ENCODE measurements around the gene RABGAP1L. TPM values are rescaled to one million over a fixed set of nuclear protein-coding genes. Genes with fewer than 3 reads are reported as not detected.

The RABGAP1L gene
- polyA plus RNA-seq, 3 donors, result 35.2 to 75.3 (median 63.3) TPM

- H3K36me3 ChIP-seq (replicated peaks in 1 of 2; ENCODE audit: control insufficient read depth in 1 of 2, insufficient read depth in 2 of 2, low read length in 2 of 2), result no peaks in the 10 kb centered on the region
- DNase-seq, result no peak
- H2AFZ ChIP-seq (ENCODE audit: insufficient read depth, low read depth, low read length, poor library complexity, severe bottlenecking), result no peak overlapping the region
- Mint-ChIP-seq H3K4me1 (peaks cover 21% of the 10 kb centered on the region), H3K9me3 (peaks cover 0 to 7% (median 2%) of the 10 kb centered on the region in 7 donors), H3K36me3 (no peaks in the 10 kb centered on the region), H3K27ac (no peak overlapping the region), H3K27me3 (ENCODE audit: low read depth in 3 of 3) (peaks cover 0 to 2% (median 0%) of the 10 kb centered on the region in 3 donors), H3K4me3 (no peak overlapping the region)
- peaks cover 0 to 7% of the 10 kb centered on the region in 2 donors for H3K9me3 ChIP-seq (replicated peaks in 1 of 2; ENCODE audit: control insufficient read depth in 1 of 2, insufficient read depth in 1 of 2, low read length in 2 of 2)
- H4K20me1 ChIP-seq (ENCODE audit: insufficient read depth, low read length), result no peaks in the 10 kb centered on the region
- intact Hi-C loops (cut with micrococcal nuclease), result no loop called here
- H3K4me1 ChIP-seq (ENCODE audit: control insufficient read depth in 1 of 2, insufficient read depth in 2 of 2, low read length in 2 of 2), result peaks cover 16 to 18% of the 10 kb centered on the region in 2 donors
- no peak overlapping the region for H3K4me2 ChIP-seq (replicated peaks; ENCODE audit: extremely low read depth, low read length, poor library complexity, severe bottlenecking)
- H3K27ac ChIP-seq (ENCODE audit: low read depth in 1 of 2, low read length in 2 of 2), result no peak overlapping the region
- 100% methylated on average over 1 of the region's 6 CpGs for WGBS (ENCODE audit: insufficient coverage)
- no peak overlapping the region for H3K9ac ChIP-seq (ENCODE audit: insufficient read depth, low read length, poor library complexity, severe bottlenecking)
- no peak for TF ChIP-seq CTCF (IDR thresholded peaks at IDR 0.05)
- no peaks in the 10 kb centered on the region for H3K27me3 ChIP-seq (ENCODE audit: control insufficient read depth in 2 of 2, insufficient read depth in 2 of 2, low read length in 2 of 2)
- H3K4me3 ChIP-seq (replicated peaks in 1 of 3; ENCODE audit: low read depth in 2 of 3, low read length in 3 of 3), result no peak overlapping the region
- H3K79me2 ChIP-seq (ENCODE audit: insufficient read depth, low read length), result no peaks in the 10 kb centered on the region
Measured at GRCh38 chr1:174785510-174785909, 626.2 kb downstream of the RABGAP1L start.

GRCh38 chr1:174786358-174786757 lies 627.0 kb downstream of the RABGAP1L start:
- peaks cover 21% of the 10 kb centered on the region for H3K4me1 Mint-ChIP-seq
- H3K36me3 Mint-ChIP-seq, result no peaks in the 10 kb centered on the region
- no peak for DNase-seq
- intact Hi-C loops (cut with micrococcal nuclease), result no loop called here
- Histone ChIP-seq H3K27me3 (ENCODE audit: control insufficient read depth in 2 of 2, insufficient read depth in 2 of 2, low read length in 2 of 2) (no peaks in the 10 kb centered on the region), H3K4me3 (replicated peaks in 1 of 3; ENCODE audit: low read depth in 2 of 3, low read length in 3 of 3) (no peak overlapping the region), H2AFZ (ENCODE audit: insufficient read depth, low read depth, low read length, poor library complexity, severe bottlenecking) (no peak overlapping the region), H3K36me3 (replicated peaks in 1 of 2; ENCODE audit: control insufficient read depth in 1 of 2, insufficient read depth in 2 of 2, low read length in 2 of 2) (no peaks in the 10 kb centered on the region), H3K9me3 (replicated peaks in 1 of 2; ENCODE audit: control insufficient read depth in 1 of 2, insufficient read depth in 1 of 2, low read length in 2 of 2) (peaks cover 0 to 7% of the 10 kb centered on the region in 2 donors), H3K4me1 (ENCODE audit: control insufficient read depth in 1 of 2, insufficient read depth in 2 of 2, low read length in 2 of 2) (peaks cover 16 to 18% of the 10 kb centered on the region in 2 donors), H3K27ac (ENCODE audit: low read depth in 1 of 2, low read length in 2 of 2) (no peak overlapping the region), H4K20me1 (ENCODE audit: insufficient read depth, low read length) (no peaks in the 10 kb centered on the region), H3K9ac (ENCODE audit: insufficient read depth, low read length, poor library complexity, severe bottlenecking) (no peak overlapping the region), H3K79me2 (ENCODE audit: insufficient read depth, low read length) (no peaks in the 10 kb centered on the region), H3K4me2 (replicated peaks; ENCODE audit: extremely low read depth, low read length, poor library complexity, severe bottlenecking) (no peak overlapping the region)
- H3K4me3 Mint-ChIP-seq, result no peak overlapping the region
- no CpG with 5 or more reads among the region's 2 CpGs for WGBS (ENCODE audit: insufficient coverage)
- H3K27me3 Mint-ChIP-seq (ENCODE audit: low read depth in 3 of 3), result peaks cover 0 to 2% (median 0%) of the 10 kb centered on the region in 3 donors
- H3K9me3 Mint-ChIP-seq, result peaks cover 0 to 6% (median 2%) of the 10 kb centered on the region in 7 donors
- TF ChIP-seq CTCF (IDR thresholded peaks at IDR 0.05), result no peak
- no peak overlapping the region for H3K27ac Mint-ChIP-seq

All from CD14-positive monocyte (primary cell).